GM18499 (cell line): Measurements from ENCODE around the gene RASSF8.

Experiments
- ATAC-seq: cut with Tn5 transposase; IDR thresholded peaks from one replicate; pipeline ENCODE4 v1.9.1; 2021; ENCODE audit warnings: moderate number of reproducible peaks; ENCODE audit not compliant: insufficient read depth, unreplicated experiment

RASSF8 gene

GRCh38 chr12:26022043-26022442, 63.6 kb downstream of the RASSF8 start:
- ATAC-seq, result no peak

- ATAC-seq, result no peak
Measured at GRCh38 chr12:26026713-26027112, 68.2 kb downstream of the RASSF8 start.

GRCh38 chr12:26027401-26027800, 68.9 kb downstream of the RASSF8 start:
- ATAC-seq, result no peak

- no peak for ATAC-seq
Measured at GRCh38 chr12:26028953-26029735, 70.7 kb downstream of the RASSF8 start.

- ATAC-seq, result no peak
Measured at GRCh38 chr12:26029736-26030022, 71.2 kb downstream of the RASSF8 start.

- no peak for ATAC-seq
Measured at GRCh38 chr12:26030371-26030770, 71.9 kb downstream of the RASSF8 start.

- ATAC-seq, result no peak
Measured at GRCh38 chr12:26031318-26031717, 72.8 kb downstream of the RASSF8 start.

GRCh38 chr12:26031827-26032226, 73.3 kb downstream of the RASSF8 start:
- ATAC-seq, result no peak

- no peak for ATAC-seq
Measured at GRCh38 chr12:26032290-26032689, 73.8 kb downstream of the RASSF8 start.

- ATAC-seq, result no peak
Measured at GRCh38 chr12:26032719-26033241, 74.3 kb downstream of the RASSF8 start.

GRCh38 chr12:26034371-26035142, 76.1 kb downstream of the RASSF8 start:
- no peak for ATAC-seq

- ATAC-seq, result no peak
Measured at GRCh38 chr12:26036877-26037276, 78.4 kb downstream of the RASSF8 start.

- no peak for ATAC-seq
Measured at GRCh38 chr12:26037615-26038220, 79.2 kb downstream of the RASSF8 start.

GRCh38 chr12:26042645-26043044, 84.2 kb downstream of the RASSF8 start:
- ATAC-seq, result no peak

- ATAC-seq, result no peak
Measured at GRCh38 chr12:26043135-26044006, 84.9 kb downstream of the RASSF8 start.

GRCh38 chr12:26044007-26044394, 85.5 kb downstream of the RASSF8 start:
- no peak for ATAC-seq

GRCh38 chr12:26044592-26044991, 86.1 kb downstream of the RASSF8 start:
- ATAC-seq, result no peak

GRCh38 chr12:26046203-26046602, 87.7 kb downstream of the RASSF8 start:
- no peak for ATAC-seq

GRCh38 chr12:26046906-26047305, 88.4 kb downstream of the RASSF8 start:
- no peak for ATAC-seq
